H1 (cell line): Measurements from ENCODE around the gene NRTN. TPM values are rescaled to one million over a fixed set of nuclear protein-coding genes. Genes with fewer than 3 reads are reported as not detected.

ENCODE experiments used
- CTCF ChIA-PET: fragments of 300-600 bp; sonication (Branson Sonifier 250); formaldehyde crosslinking; loops from one replicate; lab custom pipeline; 2021; ENCODE audit not compliant: partially characterized antibody; lab: Charles Lee
- POLR2A ChIA-PET: fragments of 300-600 bp; sonication (Branson Sonifier 250); formaldehyde crosslinking; loops from one replicate; lab custom pipeline; 2021; ENCODE audit warnings: inconsistent platforms; ENCODE audit not compliant: partially characterized antibody; lab: Charles Lee
- DNase-seq, 2 experiments: peaks; one replicate each; pipeline versions ENCODE4 v3.0.0 to v3.0.0-alpha.2; 2010 to 2022; ENCODE audit warnings: low spot score in 2 of 2, low read depth in 1 of 2, mixed read lengths in 1 of 2
- FAIRE-seq: peaks from 2 replicates; lab custom pipeline; 2011; peaks lifted over from hg19 to GRCh38; lab: Jason Lieb, UNC
- H2AFZ ChIP-seq: 2 replicates; pipeline ENCODE4 v1.8.1; 2012; ENCODE audit warnings: low read length, inconsistent platforms
- H2AK5ac ChIP-seq: 2 replicates; pipeline ENCODE4 v1.6.1; 2013; ENCODE audit warnings: low read depth, low read length
- H2BK120ac ChIP-seq: replicated peaks from 2 replicates; pipeline ENCODE3; 2013; ENCODE audit warnings: low read depth, low read length, inconsistent platforms
- H2BK12ac ChIP-seq: 2 replicates; pipeline ENCODE4 v1.6.1; 2013; ENCODE audit warnings: low read depth, low read length
- H2BK15ac ChIP-seq: 2 replicates; pipeline ENCODE4 v1.6.1; 2013; ENCODE audit warnings: low read length
- H2BK20ac ChIP-seq: 2 replicates; pipeline ENCODE4 v1.6.1; 2013; ENCODE audit warnings: low read length
- H2BK5ac ChIP-seq: 2 replicates; pipeline ENCODE4 v1.6.1; 2013; ENCODE audit warnings: low read depth, low read length
- H3K14ac ChIP-seq: 2 replicates; pipeline ENCODE4 v1.6.1; 2013; ENCODE audit warnings: inconsistent platforms; ENCODE audit not compliant: insufficient read length
- H3K18ac ChIP-seq: 2 replicates; pipeline ENCODE4 v1.6.1; 2013; ENCODE audit warnings: low read length; ENCODE audit errors: extremely low read depth
- H3K23ac ChIP-seq: 2 replicates; pipeline ENCODE4 v1.6.1; 2013; ENCODE audit warnings: inconsistent platforms; ENCODE audit not compliant: insufficient read length
- H3K23me2 ChIP-seq: 2 replicates; pipeline ENCODE4 v1.6.1; 2013; ENCODE audit warnings: low read depth, low read length
- H3K27ac ChIP-seq: 2 replicates; pipeline ENCODE4 v1.6.1; 2011; ENCODE audit warnings: low read depth, low read length, inconsistent platforms
- H3K27me3 ChIP-seq, 4 experiments: replicated peaks in 1 of 4; 1 replicate in 1 of 4; 2 replicates in 3 of 4; pipeline versions ENCODE4 v1.6.1 to v1.8.1; 2011 to 2013; ENCODE audit warnings: low read length in 3 of 4, mild to moderate bottlenecking in 3 of 4, inconsistent platforms in 2 of 4, mixed read lengths in 2 of 4, moderate library complexity in 1 of 4; ENCODE audit not compliant: control insufficient read depth in 3 of 4, insufficient read depth in 3 of 4; ENCODE audit errors: extremely low read depth in 1 of 4
- H3K36me3 ChIP-seq, 4 experiments: 2 replicates each; pipeline versions ENCODE4 v1.6.1 to v1.8.1; 2011 to 2013; ENCODE audit warnings: mild to moderate bottlenecking in 4 of 4, low read length in 3 of 4, moderate library complexity in 2 of 4, control low read depth in 1 of 4, inconsistent platforms in 1 of 4; ENCODE audit not compliant: insufficient read depth in 4 of 4, control insufficient read depth in 2 of 4
- H3K4ac ChIP-seq: replicated peaks from 2 replicates; pipeline ENCODE3; 2013; ENCODE audit warnings: low read length, low read depth, mixed read lengths, inconsistent platforms; ENCODE audit not compliant: insufficient read length
- H3K4me1 ChIP-seq, 4 experiments: replicated peaks in 1 of 4; 1 replicate in 1 of 4; 2 replicates in 3 of 4; pipeline versions ENCODE4 v1.6.1 to v1.8.1; 2011 to 2013; ENCODE audit warnings: low read length in 3 of 4, inconsistent platforms in 2 of 4, mixed read lengths in 1 of 4; ENCODE audit not compliant: insufficient read depth in 4 of 4, control insufficient read depth in 3 of 4
- H3K4me2 ChIP-seq, 2 experiments: 2 replicates each; pipeline versions ENCODE4 v1.6.1 to v1.8.1; 2011 to 2013; ENCODE audit warnings: low read depth in 2 of 2, low read length in 2 of 2, control low read depth in 1 of 2, inconsistent platforms in 1 of 2, mild to moderate bottlenecking in 1 of 2; ENCODE audit not compliant: insufficient read depth in 1 of 2
- H3K4me3 ChIP-seq, 4 experiments: fragments of 200-600, 300-600 bp in 1 of 4; sonication (generic), shearing (Covaris generic), sonication (Bioruptor Twin) in 1 of 4; 2 replicates each; pipeline versions ENCODE4 v1.5.1 to v1.8.1; 2011 to 2016; ENCODE audit warnings: low read length in 4 of 4, low read depth in 3 of 4, control low read depth in 2 of 4, inconsistent platforms in 2 of 4, mild to moderate bottlenecking in 2 of 4, mixed read lengths in 1 of 4, moderate library complexity in 1 of 4; ENCODE audit not compliant: insufficient read depth in 2 of 4; ENCODE audit errors: extremely low read depth in 1 of 4
- H3K56ac ChIP-seq: replicated peaks from 2 replicates; pipeline ENCODE3; 2013; ENCODE audit warnings: low read depth, mild to moderate bottlenecking, mixed read lengths, low read length, inconsistent platforms; ENCODE audit not compliant: insufficient read length
- H3K79me1 ChIP-seq: 2 replicates; pipeline ENCODE4 v1.6.1; 2013; ENCODE audit warnings: low read depth, low read length, control low read depth
- H3K79me2 ChIP-seq, 2 experiments: 2 replicates each; pipeline versions ENCODE4 v1.6.1 to v1.8.1; 2012 to 2013; ENCODE audit warnings: low read length in 2 of 2, mild to moderate bottlenecking in 2 of 2, inconsistent platforms in 1 of 2; ENCODE audit not compliant: insufficient read depth in 2 of 2, control insufficient read depth in 1 of 2
- H3K9ac ChIP-seq, 4 experiments: replicated peaks in 1 of 4; 1 replicate in 1 of 4; 2 replicates in 3 of 4; pipeline versions ENCODE4 v1.6.1 to v1.8.1; 2011 to 2013; ENCODE audit warnings: low read depth in 3 of 4, low read length in 3 of 4, control low read depth in 2 of 4, mild to moderate bottlenecking in 2 of 4, moderate library complexity in 2 of 4, inconsistent platforms in 1 of 4; ENCODE audit errors: extremely low read depth in 1 of 4
- H3K9me3 ChIP-seq, 2 experiments: 2 replicates each; pipeline versions ENCODE4 v1.6.1 to v1.8.1; 2012 to 2013; ENCODE audit warnings: mild to moderate bottlenecking in 2 of 2, moderate library complexity in 2 of 2, control low read depth in 1 of 2, inconsistent platforms in 1 of 2, low read depth in 1 of 2, low read length in 1 of 2, mixed read lengths in 1 of 2; ENCODE audit not compliant: insufficient read depth in 2 of 2
- H4K20me1 ChIP-seq, 2 experiments: replicated peaks in 1 of 2; 2 replicates each; pipeline versions ENCODE3 to v1.8.1; 2011 to 2013; ENCODE audit warnings: inconsistent platforms in 2 of 2, low read length in 2 of 2, mild to moderate bottlenecking in 1 of 2; ENCODE audit not compliant: insufficient read depth in 2 of 2, control insufficient read depth in 1 of 2
- H4K5ac ChIP-seq: 2 replicates; pipeline ENCODE4 v1.6.1; 2013; ENCODE audit warnings: low read length, low read depth, mixed read lengths, inconsistent platforms; ENCODE audit not compliant: insufficient read length
- H4K8ac ChIP-seq: 2 replicates; pipeline ENCODE4 v1.8.0; 2013; ENCODE audit warnings: mild to moderate bottlenecking, moderate library complexity, low read length, inconsistent platforms; ENCODE audit not compliant: insufficient read depth; ENCODE audit errors: extremely low read depth
- H4K91ac ChIP-seq: replicated peaks from 2 replicates; pipeline ENCODE3; 2013; ENCODE audit warnings: low read length, mixed read lengths, inconsistent platforms; ENCODE audit not compliant: insufficient read length
- PHF8 ChIP-seq: fragments of 200-600 bp; sonication (generic); conservative IDR thresholded peaks from 2 replicates; pipeline ENCODE4 v1.7.1; 2012; ENCODE audit warnings: low read depth, mild to moderate bottlenecking, inconsistent platforms, low read length, moderate library complexity
- RAD21 ChIP-seq, 2 experiments: IDR thresholded peaks in 1 of 2; conservative IDR thresholded peaks in 1 of 2; 2 replicates each; pipeline ENCODE4 v1.6.1; 2011; ENCODE audit warnings: low read depth in 2 of 2, low read length in 2 of 2, improper control_type of control experiment in 1 of 2, inconsistent platforms in 1 of 2, mild to moderate bottlenecking in 1 of 2, moderate library complexity in 1 of 2
- USF2 ChIP-seq: IDR thresholded peaks from 2 replicates; pipeline ENCODE4 v1.6.1; 2011; ENCODE audit warnings: low read length, improper control_type of control experiment
- WGBS, 2 experiments: shearing (Covaris generic) in 1 of 2; methylation state at CpG; one replicate each; pipeline versions ENCODE4 v1.1.6 to v1.1.7; 2013 to 2015; ENCODE audit warnings: low lambda C conversion rate in 2 of 2, mixed read lengths in 2 of 2, inconsistent platforms in 1 of 2, low coverage in 1 of 2, missing lambda C conversion rate in 1 of 2; ENCODE audit not compliant: insufficient replicate concordance in 2 of 2, insufficient coverage in 1 of 2, insufficient read length in 1 of 2; ENCODE audit errors: extremely low coverage in 1 of 2, missing lambda C conversion rate in 1 of 2; 5-methylcytosine and 5-hydroxymethylcytosine counted together
- polyA plus RNA-seq, 7 experiments: library from polyadenylated mRNA; depleted of rRNA in 3 of 7; stranded (reverse) in 5 of 7; unstranded in 2 of 7; fragments of >200 nt in 5 of 7; fragments of 200-250 nt in 2 of 7; gene quantifications; 1 replicate in 5 of 7; 2 replicates in 1 of 7; 4 replicates in 1 of 7; pipeline versions ENCODE4 v1.2.1 to v1.2.3, GENCODE V29; 2011 to 2013; ENCODE audit warnings: missing spikeins in 2 of 7, mixed read lengths in 2 of 7
- total RNA-seq: library from RNA; stranded (reverse); fragmentation: NEBNext Ultra II Directional; extraction: Animal tissue kit (Norgen Biotek cat#: 25700); gene quantifications from 2 replicates; pipeline ENCODE4 v1.2.1, GENCODE V29; 2021
- TF ChIP-seq, protein P1 (sequence below), 3 experiments: IDR thresholded peaks; 1 replicate in 2 of 3; 2 replicates in 1 of 3; pipeline versions ENCODE4 v1.5.1 to v1.6.1; 2011; ENCODE audit warnings: low read length in 3 of 3, mild to moderate bottlenecking in 3 of 3, inconsistent platforms in 2 of 3, low read depth in 1 of 3, moderate library complexity in 1 of 3; ENCODE audit not compliant: insufficient read depth in 1 of 3; ENCODE audit errors: control extremely low read depth in 1 of 3

Gene NRTN
- total and polyA plus RNA-seq, 2 of the 8 experiments (the other 6 are each of a cell fraction or from before 2014, with no cell fraction given): 3.9 to 5.3 TPM

- Histone ChIP-seq H2BK20ac (no peak overlapping the region), H3K23me2 (peaks cover 12% of the 10 kb centered on the region; the same call in 1 of the 2 replicates), H4K20me1 (peaks cover 0 to 2% of the 10 kb centered on the region in 2 experiments), H4K5ac (no peak overlapping the region), H3K36me3 (no peaks in the 10 kb centered on the region), H3K14ac (no peak overlapping the region), H2AK5ac (no peak overlapping the region), H2AFZ (no peak overlapping the region), H3K4me3 (peak overlapping the region in 2 of 4 experiments; percentile 72 to 74; a peak in 2 of 8 replicates), H3K9ac (no peak overlapping the region), H3K9me3 (no peaks in the 10 kb centered on the region), H2BK15ac (peak overlapping the region; percentile 97; the same call in 1 of the 2 replicates), H3K18ac (no peak overlapping the region), H3K4me1 (peaks cover 0 to 8% (median 6%) of the 10 kb centered on the region in 4 experiments; a peak in 6 of 7 replicates), H4K8ac (no peak overlapping the region), H2BK120ac (no peak overlapping the region), H3K27ac (no peak overlapping the region), H3K27me3 (no peaks in the 10 kb centered on the region; a peak in 1 of 7 replicates), H3K79me2 (no peaks in the 10 kb centered on the region), H3K56ac (no peak overlapping the region), H3K79me1 (no peaks in the 10 kb centered on the region), H3K4ac (no peak overlapping the region), H3K4me2 (peak overlapping the region; percentile 67 to 99; a peak in 3 of 4 replicates), H2BK12ac (0 out of 2 replicates have a peak overlapping the region, but pooled peaks have one; percentile 55), H4K91ac (no peak overlapping the region), H2BK5ac (no peak overlapping the region), H3K23ac (no peak overlapping the region)
- 48% methylated on average over 24 of the region's 24 CpGs; no CpG with 5 or more reads in 1 of the 2 experiments for WGBS, 2 experiments
- DNase-seq (peak in 1 of 2 experiments; percentile 74), FAIRE-seq (no peak)
- no peak for TF ChIP-seq PHF8
- no peak for TF ChIP-seq USF2
- TF ChIP-seq, protein P1, sequence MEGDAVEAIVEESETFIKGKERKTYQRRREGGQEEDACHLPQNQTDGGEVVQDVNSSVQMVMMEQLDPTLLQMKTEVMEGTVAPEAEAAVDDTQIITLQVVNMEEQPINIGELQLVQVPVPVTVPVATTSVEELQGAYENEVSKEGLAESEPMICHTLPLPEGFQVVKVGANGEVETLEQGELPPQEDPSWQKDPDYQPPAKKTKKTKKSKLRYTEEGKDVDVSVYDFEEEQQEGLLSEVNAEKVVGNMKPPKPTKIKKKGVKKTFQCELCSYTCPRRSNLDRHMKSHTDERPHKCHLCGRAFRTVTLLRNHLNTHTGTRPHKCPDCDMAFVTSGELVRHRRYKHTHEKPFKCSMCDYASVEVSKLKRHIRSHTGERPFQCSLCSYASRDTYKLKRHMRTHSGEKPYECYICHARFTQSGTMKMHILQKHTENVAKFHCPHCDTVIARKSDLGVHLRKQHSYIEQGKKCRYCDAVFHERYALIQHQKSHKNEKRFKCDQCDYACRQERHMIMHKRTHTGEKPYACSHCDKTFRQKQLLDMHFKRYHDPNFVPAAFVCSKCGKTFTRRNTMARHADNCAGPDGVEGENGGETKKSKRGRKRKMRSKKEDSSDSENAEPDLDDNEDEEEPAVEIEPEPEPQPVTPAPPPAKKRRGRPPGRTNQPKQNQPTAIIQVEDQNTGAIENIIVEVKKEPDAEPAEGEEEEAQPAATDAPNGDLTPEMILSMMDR (IDR thresholded peaks at IDR 0.05; ENCODE audit: control extremely low read depth in 1 of 3, insufficient read depth in 1 of 3, low read depth in 1 of 3, low read length in 3 of 3): peak; percentile 11 to 39 (median 19)
- TF ChIP-seq RAD21 (IDR thresholded peaks at IDR 0.05 in 1 of 2, conservative IDR thresholded peaks at IDR 0.05 in 1 of 2; ENCODE audit: low read depth in 2 of 2, low read length in 2 of 2): peak in 1 of 2 experiments; percentile 36; a peak in 1 of 4 replicates
- ChIA-PET CTCF (interaction anchor here (0.8 to 7.8 kb wide), 8 partner anchors 12 to 195 kb away, joined by 3 to 58 read pairs (median 6); partner anchors contain the start of genes NDUFA11, NRTN and VMAC), POLR2A (interaction anchor here (1.2 to 5.9 kb wide), 10 partner anchors 16 to 135 kb away, joined by 4 to 43 read pairs (median 9); partner anchors contain the start of genes DUS3L, NDUFA11, NRTN and VMAC)
These were observed 21.9 kb downstream of the NRTN start for GRCh38 chr19:5826531-5827341.
